Effector CD4-positive, alpha-beta T cell (primary cell): Measurements from ENCODE around the gene LAPTM4A.
"Not testable (repeated sequence)": the region's sequence is repeated elsewhere in the genome, so short reads cannot be mapped to it uniquely, and the experiment has no call there.

ENCODE experiments used
- DNase-seq: peaks from one replicate; pipeline ENCODE4 v3.0.0-alpha.2; 2020
- total RNA-seq: gene quantifications from one replicate; lab custom pipeline; 2026; lab: John Stamatoyannopoulos, UW

LAPTM4A gene
- 47.1 reads per million, percentile 67 among the genes with 10 or more reads in this experiment for total RNA-seq

DNA sequence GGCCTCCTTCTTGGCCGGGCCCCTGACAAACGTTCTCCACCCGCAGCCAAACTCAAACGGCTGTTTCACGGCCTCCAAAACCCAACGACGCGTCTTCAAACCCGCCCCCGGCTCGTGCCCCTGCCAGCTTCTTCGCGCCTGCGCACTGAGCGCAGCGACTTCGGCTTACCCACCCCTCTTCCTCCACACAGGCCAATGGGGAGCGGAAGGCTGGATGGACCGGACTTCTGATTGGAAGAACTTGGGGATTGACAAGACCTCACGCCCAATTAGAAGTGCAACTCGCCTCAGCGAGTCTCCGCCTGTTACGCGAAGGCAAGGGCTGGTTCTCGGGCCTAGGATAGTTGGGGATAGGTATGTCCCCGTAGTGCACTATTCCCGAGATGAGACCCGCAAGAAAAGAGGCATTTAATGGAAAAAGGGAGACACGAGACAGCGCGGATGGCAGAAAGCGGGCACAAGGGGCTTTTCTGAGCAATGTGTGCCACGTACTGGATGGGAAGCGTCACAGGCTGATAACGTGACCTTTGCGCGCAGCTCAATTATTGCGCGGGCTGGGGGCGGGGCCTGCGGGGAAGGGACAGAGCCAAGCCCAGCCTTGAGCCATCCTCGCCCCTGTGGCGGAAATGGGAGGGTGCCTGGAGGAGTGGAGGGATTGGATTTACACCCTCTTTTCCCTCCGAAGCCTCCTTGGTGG is at the start of gene LAPTM4A:
LAPTM4A (minus strand) TSS at position 97 of the 697 bp plus-strand sequence. CDS start 108 bp downstream, outside the sequence.
- peak; percentile 97 for DNase-seq

DNA sequence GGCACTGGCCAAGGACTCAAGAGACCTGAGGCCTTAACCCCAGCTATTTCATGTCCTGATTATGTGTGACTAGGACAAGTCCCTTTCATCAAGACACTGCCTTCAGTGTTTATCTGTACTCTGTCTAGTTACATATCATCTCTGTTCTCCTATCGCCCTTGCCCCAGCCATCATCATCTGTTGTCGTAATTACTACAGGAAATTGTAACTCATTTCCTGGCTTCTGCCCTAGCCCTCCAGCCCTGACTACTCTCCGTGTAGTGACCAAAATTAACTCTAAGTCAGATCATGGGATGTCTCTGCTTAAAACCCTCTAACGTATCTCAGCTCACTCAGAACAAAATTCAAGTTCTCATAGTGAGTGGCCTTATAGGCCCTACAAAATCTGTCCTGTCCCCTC is 49.3 kb upstream of the LAPTM4A start:
- DNase-seq: no peak

DNA sequence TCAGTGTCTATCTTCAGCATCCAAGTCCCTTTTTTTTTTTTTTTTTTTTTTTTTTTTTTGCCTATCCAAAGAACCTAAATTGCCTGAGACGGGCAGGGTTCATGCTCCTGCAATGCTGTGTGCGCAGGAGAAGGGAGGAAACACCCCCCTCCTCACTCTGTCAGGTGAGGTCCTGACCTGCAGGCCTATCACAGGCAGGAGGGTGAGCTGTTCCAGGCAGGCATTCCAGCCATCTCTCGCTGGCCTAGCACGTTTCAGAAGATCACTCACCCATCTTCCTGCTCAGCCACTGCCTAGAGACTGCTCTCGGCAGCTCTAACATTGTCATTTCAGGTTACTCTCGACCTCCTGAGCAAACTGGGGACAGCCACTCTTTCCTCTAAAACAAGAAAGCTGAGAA is 48.4 kb upstream of the LAPTM4A start:
- no peak for DNase-seq

DNA sequence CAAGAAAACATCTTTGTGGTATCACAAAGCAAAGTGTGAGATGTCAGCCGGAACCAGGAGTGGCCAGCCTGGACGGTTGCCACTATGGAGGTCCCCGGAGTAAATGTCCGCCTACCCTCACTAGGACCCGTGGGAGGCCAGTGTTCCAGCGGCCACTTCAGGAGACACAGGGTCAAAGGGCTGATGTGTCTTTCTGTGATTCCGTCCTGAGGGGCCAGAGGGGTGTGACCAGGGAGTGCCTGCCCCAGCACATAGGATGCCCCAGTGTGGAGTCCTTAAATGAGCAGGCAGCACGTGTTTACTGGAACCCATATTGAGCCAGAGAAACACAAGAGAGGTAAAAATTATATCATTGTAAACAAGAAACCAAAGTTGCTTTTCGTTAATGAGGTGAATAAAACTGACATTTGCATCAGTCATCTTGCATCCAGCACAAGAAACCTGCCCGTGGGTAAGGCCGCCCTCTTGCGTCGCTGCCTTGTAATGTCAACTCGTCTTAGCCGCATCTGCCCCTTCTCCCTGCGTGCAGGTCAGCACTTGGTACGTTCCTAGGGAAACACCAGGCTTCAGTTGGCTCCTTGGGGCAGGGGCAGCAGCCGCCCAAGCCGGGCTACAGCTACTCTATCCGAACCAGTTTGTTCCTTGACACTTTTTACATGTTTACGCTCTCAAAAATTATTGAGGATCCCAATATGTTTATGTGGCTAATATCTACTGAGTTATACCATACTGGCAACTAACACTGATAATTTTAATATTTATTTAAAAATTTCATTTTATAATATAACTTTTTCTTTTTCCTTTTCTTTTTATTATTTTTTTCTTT is 46.7 kb upstream of the LAPTM4A start:
- peak; percentile 60 for DNase-seq

DNA sequence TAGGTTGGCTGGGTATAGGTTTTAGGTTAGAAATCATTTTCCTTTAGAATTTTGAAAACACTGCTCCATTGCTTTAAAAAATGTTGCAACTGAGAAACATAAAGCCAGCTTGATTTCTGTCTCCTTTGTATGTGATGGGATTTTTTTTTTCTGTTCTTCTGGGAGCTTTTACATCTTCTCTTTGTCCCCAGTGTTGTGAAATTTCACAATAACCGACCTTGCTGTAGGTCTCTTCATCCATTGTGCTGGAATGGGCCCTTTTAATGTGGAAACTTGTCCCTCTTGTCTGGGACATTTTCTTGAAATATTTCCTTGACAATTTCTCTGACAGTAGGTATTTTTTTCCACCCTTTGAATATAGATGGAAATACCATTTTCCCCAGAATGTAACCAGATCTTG is 44.0 kb upstream of the LAPTM4A start:
- no peak for DNase-seq

DNA sequence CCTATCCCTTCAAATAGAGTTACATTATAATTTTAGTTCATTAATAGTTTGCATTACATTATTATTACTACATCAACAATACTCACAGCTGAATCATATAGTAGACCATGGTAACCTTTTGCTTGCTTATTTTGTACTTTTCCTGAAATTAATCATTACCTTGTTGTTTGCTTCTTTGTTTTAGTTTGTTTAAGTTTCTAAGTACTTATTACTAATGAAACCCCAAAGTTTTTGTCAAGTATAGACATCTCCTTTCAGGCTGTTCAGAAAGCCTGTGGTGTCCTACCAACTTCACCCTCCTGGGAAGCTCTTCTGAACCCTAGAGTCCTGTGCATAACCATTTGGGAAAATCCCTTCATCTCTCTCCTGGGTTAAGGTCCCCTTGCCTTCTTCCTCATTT is 43.5 kb upstream of the LAPTM4A start:
- no peak for DNase-seq

DNA sequence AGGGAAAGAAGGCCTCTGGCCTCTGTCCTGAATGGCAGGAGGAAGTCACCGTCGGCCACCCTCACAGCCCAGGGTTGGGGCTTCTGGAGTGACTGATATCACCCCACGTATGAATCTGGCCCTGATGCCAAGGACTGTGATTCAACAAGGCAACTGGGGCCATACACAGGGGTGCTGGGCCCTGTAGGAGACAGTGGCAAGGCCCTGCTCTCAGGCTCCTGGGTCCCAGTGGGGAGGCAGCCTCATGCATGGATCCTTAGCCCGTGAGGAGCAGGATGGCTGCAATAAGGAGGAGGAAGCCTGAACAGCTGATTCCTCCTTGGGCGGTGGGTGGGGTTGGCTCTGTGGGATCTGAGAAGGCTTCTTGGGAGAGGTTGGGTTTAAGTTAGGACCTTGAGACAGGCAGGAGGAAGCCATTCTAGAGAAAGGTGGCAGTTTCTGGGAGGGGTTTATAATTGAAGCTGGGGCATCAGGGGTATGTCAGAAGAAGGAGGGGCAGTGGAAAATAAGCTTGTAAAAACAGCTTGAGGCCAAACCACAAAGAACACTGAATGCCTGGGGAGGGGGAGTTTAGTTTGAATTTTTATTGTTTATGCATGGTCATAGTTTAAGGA is 42.8 kb upstream of the LAPTM4A start:
- no peak for DNase-seq

DNA sequence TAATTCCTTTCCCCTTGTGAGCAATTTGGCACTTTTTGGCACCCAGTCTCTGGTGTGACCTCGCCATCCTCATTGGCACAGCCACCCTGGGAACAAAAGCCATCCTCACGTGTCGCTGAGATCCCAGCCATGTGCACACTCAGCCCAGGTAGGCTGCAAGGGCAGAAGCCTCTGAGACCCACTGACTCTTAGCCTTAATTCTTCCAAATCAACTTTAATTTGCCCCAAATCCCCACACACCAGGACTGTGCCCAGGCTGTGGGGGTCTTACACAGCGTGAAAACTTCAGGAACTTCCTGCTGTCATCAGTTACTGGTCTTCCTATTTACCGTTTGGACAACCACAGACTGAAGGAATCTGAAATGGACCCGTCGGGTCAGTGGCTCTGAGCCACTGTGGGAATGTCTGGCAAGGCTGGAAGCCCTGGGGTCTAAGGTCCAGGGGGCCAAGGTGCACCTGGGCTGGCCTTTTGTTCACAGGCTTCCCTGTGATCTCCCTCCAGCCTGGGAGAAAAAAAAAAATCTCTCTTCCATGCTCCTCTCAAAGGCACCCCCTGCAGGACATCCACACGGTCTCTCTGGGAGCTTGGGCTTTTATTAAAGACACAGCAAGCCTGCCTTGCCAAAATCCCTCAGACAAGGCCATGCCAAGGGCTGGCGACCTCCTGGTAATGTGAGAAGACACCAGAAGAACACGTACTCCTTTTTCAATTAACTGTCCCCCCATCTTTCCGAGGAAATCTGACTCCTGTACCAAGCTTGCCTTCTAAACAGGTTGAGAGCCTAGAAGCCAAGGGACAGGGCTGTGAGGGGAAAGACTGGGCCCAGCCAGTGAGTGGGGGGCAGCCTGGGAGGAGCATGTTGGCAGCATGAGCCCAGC is 42.1 kb upstream of the LAPTM4A start:
- DNase-seq: no peak

DNA sequence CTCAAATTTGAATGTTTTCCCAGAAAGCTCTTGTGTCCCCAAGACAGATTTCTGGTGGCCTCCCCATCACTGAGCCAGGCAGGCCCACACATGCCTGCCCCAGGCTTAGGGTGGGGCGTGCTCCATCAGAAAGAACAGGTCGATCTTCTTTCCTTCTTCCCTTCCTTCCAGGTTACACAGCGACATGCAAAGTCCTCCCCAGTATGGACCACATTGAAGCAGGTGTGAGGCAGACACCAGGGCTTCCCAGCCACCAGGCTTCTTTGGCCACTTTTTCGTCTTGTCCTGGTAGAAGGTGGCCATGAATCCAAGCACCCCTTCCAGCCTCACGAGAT is 41.4 kb upstream of the LAPTM4A start:
- no peak for DNase-seq

DNA sequence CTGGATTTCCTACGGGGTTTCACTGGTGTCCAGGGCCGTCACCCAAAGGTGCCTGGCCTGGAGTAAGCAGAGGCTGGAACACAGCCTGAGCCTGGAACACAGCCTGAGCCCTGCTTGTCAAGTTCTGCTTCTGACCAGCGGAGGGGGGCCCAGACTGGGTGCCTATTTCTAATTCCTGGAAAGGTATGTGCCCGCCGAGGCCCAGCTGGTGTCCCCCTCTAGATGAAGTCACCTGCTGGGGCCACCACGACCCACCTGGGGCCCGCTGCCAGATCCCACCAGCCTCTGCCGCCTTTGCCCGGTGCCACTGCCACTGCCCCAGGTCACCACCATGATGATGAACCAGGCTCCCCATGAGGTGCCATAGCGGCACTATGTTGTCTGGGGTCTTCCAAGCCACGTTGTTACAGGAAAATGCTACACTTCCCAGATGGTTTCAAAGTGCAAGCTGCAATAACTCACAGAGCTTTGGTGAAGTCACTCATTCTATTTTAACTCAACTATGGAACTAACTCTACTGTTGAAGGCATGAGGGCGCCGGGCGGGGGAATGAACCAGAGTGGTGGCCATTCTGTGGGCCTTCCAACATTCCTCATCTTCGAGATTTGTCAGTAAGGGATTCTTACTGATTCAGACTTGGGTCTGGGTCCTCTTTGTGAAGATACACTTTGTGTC is 40.9 kb upstream of the LAPTM4A start:
- DNase-seq: no peak

DNA sequence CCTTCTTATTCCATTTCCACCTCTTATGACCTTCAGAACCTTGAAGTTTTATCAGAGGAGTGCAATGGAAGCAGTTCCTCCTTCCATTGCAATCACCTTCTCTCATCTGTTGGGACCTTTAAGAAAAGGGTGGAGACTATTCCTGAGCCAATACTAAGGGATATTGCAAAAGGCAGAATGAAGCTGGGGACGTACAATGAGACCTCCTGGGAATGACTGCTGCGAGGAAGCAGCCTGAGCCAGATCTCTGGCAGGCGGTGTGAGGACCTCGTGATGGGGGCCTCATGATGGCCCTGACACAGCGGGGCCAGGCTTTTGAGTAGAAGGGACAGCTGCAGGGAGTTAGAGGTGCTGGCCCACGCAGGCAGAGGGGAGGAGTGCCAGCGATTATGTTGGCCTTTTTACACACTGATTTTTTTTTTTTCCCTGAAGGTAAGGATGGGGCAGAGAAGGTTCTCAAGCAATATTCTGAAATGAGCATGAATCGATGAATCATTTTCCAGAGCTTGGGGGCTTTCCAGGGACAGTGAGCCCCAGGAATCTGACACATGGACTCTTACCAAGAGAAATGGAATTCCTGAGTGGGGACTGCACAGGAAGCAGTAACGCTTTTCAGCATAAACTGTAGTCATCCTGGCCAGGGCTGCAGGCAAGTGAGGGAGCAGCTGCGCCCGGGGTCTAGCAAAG is 40.0 kb upstream of the LAPTM4A start:
- DNase-seq: no peak

DNA sequence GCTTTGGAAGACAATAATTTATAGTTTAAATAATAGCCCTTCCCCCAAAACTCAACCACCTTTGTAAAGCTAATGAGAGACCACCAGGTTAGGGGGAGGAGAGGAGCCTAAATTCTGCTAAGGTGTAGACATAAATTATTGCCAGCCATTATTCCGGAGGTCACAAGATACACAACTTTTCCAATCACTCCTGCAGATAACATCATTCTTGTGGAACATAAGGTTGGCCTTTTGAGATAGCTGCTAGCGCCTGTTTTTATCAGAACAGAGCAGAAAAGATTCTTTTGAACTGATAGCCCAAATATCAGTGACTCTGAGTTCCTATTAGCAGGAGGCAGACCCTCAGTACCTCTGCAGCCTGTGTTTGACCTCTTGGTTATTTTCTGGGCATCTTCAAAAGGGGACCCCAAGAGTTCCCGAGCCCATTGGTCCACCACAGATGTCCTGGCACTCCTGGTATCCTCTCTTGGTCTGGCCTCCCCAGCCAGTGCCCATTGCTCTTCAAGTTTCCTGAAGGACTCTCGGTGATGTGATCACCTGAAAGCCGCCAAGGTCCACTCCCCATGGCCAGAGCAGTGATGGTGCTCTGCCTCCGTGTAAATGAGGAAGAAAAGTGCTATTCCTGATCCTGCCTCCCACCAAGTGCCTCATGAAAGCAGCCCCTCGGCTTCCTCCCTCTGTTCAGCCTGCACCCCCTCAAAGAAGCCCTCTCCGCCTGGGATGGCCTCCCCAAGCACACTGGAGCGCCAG is 38.5 kb upstream of the LAPTM4A start:
- DNase-seq: no peak

DNA sequence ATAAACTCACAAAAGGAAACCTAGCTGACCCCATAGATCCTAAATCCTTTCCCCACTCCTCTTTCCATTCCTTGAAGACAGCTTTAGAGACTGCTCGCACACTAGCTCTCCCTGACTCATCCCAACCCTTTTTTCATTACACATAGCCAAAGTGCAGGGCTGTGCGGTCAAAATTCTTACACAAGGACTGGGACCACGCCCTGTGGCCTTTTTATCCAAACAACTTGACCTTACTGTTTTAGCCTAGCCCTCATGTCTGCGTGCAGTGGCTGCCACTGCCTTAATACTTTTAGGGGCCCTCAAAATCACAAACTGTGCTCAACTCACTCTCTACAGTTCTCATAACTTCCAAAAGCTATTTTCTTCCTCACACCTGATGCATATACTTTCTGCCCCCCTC is 34.5 kb upstream of the LAPTM4A start:
- not testable (repeated sequence) for DNase-seq

DNA sequence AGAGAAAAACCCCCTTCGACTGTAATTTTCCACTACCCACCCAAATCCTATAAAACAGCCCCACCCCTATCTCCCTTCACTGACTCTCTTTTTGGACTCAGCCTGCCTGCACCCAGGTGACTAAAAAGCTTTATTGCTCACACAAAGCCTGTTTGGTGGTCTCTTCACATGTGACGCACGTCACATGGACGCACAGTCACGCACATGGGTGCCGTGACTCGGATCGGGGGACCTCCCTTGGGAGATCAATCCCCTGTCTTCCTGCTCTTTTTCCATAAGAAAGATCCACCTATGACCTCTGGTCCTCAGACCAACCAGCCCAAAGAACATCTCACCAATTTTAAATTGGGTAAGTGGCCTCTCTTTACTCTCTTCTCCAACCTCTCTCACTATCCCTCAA is 31.4 kb upstream of the LAPTM4A start:
- DNase-seq: not testable (repeated sequence)

DNA sequence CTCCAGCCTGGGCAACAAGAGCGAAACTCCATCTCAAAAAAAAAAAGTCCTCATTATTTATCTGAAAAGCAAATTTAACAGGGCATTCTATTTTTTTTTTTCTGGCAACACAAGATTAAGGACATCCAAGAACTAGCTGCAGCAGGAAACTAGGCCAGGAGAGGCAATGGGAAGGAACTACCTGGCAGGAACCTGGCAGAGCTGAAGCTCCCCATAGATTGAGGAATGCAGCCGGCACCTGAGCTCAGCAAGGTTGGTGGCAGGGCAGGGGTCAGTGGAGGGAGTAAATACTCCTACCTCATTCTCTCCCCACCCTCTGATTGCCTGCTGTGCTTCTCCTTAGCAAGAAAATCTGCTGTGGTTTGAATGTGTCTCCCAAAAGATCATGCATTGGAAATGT is 30.4 kb upstream of the LAPTM4A start:
- DNase-seq: no peak

DNA sequence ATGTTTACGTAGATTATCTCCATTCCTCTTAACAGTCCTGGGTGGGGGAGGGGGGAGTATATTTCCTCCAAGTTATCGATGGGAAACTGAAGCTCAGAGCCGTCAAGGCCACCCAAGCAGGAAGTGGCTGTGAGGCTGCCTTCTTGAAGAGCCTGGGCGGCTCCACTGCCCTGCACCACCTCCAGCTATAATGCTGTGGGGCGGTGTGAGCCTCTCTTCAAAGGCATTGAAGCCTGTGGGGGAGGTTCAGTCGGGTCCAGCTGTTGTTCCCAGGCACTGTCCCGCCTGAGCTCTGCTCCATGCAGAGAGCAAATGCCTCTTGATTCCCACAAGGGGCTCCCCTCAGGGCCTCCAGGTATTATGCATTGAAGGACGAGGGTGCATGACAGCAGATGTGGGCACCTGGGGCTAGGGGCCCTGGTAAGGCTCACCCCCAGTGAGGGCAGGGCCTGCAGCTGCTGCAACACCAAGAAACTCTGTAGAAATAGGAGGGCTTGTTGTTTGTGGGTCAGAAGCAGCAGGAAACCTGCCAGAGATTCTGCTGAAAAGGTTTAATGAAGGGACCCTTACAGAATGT is 29.5 kb upstream of the LAPTM4A start:
- DNase-seq: no peak

DNA sequence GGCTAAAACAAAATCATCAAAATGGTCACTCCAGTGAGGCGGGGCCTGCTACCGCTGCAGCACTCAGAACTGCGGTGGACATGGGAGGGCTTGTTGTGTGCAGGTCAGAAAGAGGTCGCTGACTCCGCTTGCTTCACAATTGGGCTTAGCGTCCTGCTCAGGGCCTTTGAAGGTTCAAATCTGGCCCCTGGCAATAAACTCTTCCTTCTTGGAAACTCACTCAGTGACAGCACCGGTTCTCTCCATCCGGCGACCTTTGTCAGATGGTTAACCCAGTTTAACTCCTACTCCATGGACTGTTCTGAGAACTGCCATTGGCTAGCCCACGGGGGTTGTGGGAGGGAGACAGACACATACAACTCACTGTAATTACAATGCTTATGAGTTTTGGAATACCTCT is 29.0 kb upstream of the LAPTM4A start:
- no peak for DNase-seq

DNA sequence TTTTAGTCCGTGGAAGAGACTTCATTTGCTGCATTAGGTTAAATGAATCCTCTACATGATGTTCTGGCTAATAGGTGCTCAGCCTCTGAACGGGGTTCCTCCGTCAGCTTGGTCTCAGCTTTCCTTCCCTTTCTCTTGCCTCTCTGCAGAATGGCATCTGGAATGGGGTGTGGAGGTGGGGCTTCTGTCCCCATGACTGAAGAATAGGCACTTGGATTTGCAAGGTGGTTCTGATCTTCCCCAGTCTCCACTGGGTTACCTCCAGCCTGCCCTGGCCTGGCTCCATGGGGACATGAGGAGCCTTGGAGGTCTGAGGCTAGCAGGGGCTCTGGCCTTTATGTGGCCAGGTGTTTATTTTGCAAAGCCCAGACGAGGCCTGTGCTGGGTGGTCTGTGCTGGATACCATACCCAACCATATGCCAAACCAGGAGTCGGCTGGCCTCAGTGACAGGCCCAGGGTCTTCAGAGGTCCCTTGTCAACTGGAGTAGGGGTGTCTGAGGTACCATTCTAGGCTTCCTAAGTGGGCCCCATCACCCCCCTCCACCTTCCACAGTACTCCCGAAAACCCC is 28.2 kb upstream of the LAPTM4A start:
- DNase-seq: no peak

DNA sequence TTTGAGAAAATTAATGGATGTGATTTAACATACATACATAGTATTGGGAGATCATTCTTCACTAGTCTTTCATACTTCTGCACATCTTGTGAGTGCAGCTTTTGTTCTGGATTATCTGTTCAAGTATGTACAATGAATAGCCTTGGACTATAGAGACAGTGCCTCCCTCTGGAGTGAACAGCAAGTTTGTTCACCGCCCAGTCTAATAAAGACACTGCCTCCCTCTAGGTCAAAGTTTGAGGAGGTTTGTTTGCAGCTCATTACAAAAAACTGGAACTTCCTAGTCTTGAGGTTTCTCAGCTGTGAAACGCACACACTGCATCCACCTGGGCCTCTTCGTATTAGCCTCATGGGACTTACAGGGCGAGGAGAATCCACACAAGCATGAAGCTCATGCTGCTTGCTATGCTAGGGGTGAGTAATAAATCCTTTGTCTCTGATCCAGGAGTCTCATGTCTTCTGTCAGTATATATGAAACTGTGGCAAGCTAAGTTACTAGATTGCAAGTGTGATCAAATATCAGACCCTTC is 26.0 kb upstream of the LAPTM4A start:
- no peak for DNase-seq

DNA sequence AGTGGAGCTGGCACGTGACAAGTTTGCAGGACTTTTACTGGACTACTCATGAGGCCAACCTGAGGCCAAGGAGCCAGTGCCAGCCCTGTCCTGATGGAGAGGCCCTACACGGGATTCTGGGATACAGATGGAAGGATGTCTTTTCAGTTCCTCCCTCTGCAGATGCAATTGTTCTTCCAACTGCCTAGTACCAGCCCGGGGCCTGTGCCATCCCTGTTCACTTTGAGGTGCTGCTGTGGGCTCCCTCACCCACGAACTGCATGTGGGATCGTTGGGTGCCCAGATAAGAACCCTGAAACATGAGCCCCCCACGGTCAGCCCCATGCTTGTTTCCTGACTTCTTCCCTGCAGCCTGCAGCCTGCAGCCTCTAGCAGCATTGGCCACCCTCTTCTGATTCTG is 25.3 kb upstream of the LAPTM4A start:
- DNase-seq: no peak
